ENCODE data around the gene RAB39B. TPM values are rescaled to one million over a fixed set of nuclear protein-coding genes. Genes with fewer than 3 reads are reported as not detected.

RAB39B gene
- total RNA-seq, 1 experiment from 2014 or later, result 0.85 TPM

DNA sequence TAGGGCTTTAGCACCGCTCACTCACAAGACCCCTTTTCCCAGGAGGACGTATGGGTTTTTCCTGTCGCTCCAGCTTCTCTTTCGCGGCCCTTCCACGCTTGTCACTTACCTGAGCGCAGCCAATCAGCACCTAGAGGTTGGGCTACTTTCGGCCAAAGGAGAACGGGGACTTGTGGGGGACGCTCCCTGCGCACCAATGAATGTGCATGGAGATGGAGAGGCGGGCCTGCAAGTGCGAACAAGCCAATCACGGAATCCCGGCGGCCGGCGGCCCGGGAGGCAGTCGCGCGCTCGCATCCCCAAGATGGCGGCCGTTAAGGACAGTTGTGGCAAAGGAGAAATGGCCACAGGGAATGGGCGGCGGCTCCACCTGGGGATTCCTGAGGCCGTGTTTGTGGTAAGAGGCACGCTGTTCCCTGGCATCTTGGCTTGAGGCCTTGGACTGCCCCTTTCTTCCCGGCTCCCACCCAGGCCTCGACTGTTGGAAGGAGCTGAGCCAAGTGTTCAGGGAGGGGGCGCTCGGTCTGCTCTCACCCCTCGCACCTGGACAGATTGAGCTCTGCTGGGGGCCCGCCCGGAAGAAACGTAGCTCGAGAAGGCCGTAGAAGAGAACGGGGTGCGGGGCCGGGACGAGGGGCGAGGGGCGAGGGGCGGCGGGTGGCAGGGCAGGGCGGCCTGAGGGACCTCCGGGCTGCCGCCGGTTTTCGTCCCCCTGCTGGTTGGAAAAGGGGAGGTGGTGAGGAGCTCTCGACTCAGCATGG lies 47.9 kb downstream of the RAB39B start, which contains the start of gene VBP1:
Gene VBP1, plus strand, starts transcription at position 282 of the 761 bp plus-strand sequence. Its CDS starts 23 bp downstream, at position 305.
- DNase-seq (ENCODE audit: low read depth), result peak; percentile 92

DNA sequence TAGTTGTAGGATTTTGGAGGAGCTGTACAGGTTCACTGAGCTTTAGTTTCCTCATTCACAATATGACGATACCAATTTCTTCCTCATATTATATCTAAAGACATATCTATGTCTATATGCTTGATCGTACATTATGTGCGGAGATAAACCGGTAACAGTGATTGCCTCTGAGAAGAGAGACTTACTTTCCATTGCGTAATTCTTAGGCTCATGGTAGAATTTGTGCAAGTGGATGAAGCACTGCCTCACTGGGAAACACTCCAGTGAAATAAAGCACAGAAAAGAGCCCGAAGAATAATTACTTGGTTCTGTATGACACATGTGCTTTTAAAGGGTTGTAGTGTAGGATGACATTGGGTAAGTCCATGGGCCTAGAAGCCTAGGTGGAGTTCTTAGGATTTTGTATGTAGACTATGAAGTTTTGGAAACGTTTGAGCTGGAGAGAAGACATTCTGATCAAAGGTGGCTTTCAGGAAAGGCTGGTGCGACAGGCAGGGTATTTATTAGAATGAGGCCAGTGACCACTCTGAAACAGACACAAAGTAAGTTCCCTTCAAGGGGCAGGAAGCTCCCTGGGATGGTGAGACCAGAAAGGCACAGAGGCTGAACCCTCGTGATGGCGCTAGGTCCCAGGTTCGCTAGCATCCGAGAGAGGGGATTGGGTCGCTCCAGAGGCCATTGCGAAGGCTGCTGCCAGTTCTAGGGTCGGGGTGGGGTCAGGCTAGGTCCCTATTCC lies 48.7 kb downstream of the RAB39B start:
- DNase-seq (ENCODE audit: low read depth), result no peak

DNA sequence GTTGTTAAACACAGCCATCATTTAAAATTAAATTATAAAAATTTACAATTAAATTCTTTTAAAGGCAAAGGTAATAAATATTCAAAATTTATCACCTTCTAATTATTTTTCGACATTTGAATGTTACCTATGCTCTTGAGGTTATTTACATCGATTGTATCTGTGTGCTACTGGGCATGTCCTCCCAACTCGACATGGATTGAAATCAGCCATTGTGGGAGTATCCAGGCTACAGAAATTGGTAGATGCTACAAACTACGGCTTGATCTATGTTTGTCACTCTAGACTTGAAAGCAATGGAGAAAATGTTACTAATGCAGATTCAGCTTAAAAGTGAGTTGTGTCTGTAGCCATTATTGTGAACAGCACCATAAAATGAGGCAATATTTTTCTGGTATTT lies 50.6 kb downstream of the RAB39B start:
- DNase-seq (ENCODE audit: low read depth), result no peak

DNA sequence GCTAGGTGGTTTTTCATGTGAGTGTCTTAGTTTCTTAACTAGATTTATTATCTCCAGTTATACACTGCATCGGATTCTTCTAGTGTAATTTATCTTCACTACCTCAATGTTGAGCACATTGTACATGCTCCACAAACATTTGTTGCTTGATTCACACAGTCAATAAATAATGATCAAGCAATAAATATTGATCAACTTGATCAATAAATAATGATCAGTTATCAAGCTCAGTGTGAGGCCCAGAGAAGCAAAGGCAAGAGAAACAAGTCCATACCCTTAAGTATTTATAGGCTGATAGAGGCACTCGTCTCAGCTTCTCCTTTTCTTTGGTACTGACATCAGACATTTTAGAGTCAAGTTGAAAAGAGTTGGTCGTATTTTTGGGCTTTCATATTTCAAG lies 53.1 kb downstream of the RAB39B start:
- DNase-seq (ENCODE audit: low read depth), result no peak

Small RNAs within 50 kb of the gene (small RNA-seq; reads per million reads assigned to genes)
- not detected for gene AC234781.4

Other genes with a start within 250 kb of the RAB39B start
- 0.33 and 0.69 TPM in 2 replicates for gene F8, start 241.8 kb downstream of the RAB39B start, total RNA-seq (2014; rRNA removed; shearing (Covaris generic))
- 44.9 and 46.5 TPM in 2 replicates for gene FUNDC2, start 237.6 kb downstream of the RAB39B start, total RNA-seq (2014; rRNA removed; shearing (Covaris generic))
- 10.0 and 12.5 TPM in 2 replicates for gene CMC4, start 193.4 kb downstream of the RAB39B start, total RNA-seq (2014; rRNA removed; shearing (Covaris generic))
- gene MTCP1, start 193.4 kb downstream of the RAB39B start, total RNA-seq (2014; rRNA removed; shearing (Covaris generic)), result 2.9 and 10.0 TPM in 2 replicates
- 15.0 and 16.2 TPM in 2 replicates for gene BRCC3, start 193.0 kb downstream of the RAB39B start, total RNA-seq (2014; rRNA removed; shearing (Covaris generic))
- gene VBP1, start 48.0 kb downstream of the RAB39B start, total RNA-seq (2014; rRNA removed; shearing (Covaris generic)), result 53.7 and 55.9 TPM in 2 replicates
- gene CLIC2, start 70.1 kb upstream of the RAB39B start, total RNA-seq (2014; rRNA removed; shearing (Covaris generic)), result 0.16 and 0.60 TPM in 2 replicates
- gene F8A2, start 117.6 kb upstream of the RAB39B start, total RNA-seq (2014; rRNA removed; shearing (Covaris generic)), result not detected in 2 replicates
- gene F8A3, start 194.1 kb upstream of the RAB39B start, total RNA-seq (2014; rRNA removed; shearing (Covaris generic)), result 0.06 and 1.6 TPM in 2 replicates